H1 (cell line): Measurements from ENCODE around the gene GGT5. TPM values are rescaled to one million over a fixed set of nuclear protein-coding genes. Genes with fewer than 3 reads are reported as not detected.
"Not testable (repeated sequence)": the region's sequence is repeated elsewhere in the genome, so short reads cannot be mapped to it uniquely, and the experiment has no call there.

Experiments
- CTCF ChIA-PET: fragments of 300-600 bp; sonication (Branson Sonifier 250); formaldehyde crosslinking; loops from one replicate; lab custom pipeline; 2021; ENCODE audit not compliant: partially characterized antibody; lab: Charles Lee
- POLR2A ChIA-PET: fragments of 300-600 bp; sonication (Branson Sonifier 250); formaldehyde crosslinking; loops from one replicate; lab custom pipeline; 2021; ENCODE audit warnings: inconsistent platforms; ENCODE audit not compliant: partially characterized antibody; lab: Charles Lee
- DNase-seq, 2 experiments: peaks; one replicate each; pipeline versions ENCODE4 v3.0.0 to v3.0.0-alpha.2; 2010 to 2022; ENCODE audit warnings: low spot score in 2 of 2, low read depth in 1 of 2, mixed read lengths in 1 of 2
- FAIRE-seq: peaks from 2 replicates; lab custom pipeline; 2011; peaks lifted over from hg19 to GRCh38; lab: Jason Lieb, UNC
- H2AFZ ChIP-seq: 2 replicates; pipeline ENCODE4 v1.8.1; 2012; ENCODE audit warnings: low read length, inconsistent platforms
- H2AK5ac ChIP-seq: 2 replicates; pipeline ENCODE4 v1.6.1; 2013; ENCODE audit warnings: low read depth, low read length
- H2BK120ac ChIP-seq: replicated peaks from 2 replicates; pipeline ENCODE3; 2013; ENCODE audit warnings: low read depth, low read length, inconsistent platforms
- H2BK12ac ChIP-seq: 2 replicates; pipeline ENCODE4 v1.6.1; 2013; ENCODE audit warnings: low read depth, low read length
- H2BK15ac ChIP-seq: 2 replicates; pipeline ENCODE4 v1.6.1; 2013; ENCODE audit warnings: low read length
- H2BK20ac ChIP-seq: 2 replicates; pipeline ENCODE4 v1.6.1; 2013; ENCODE audit warnings: low read length
- H2BK5ac ChIP-seq: 2 replicates; pipeline ENCODE4 v1.6.1; 2013; ENCODE audit warnings: low read depth, low read length
- H3K14ac ChIP-seq: 2 replicates; pipeline ENCODE4 v1.6.1; 2013; ENCODE audit warnings: inconsistent platforms; ENCODE audit not compliant: insufficient read length
- H3K18ac ChIP-seq: 2 replicates; pipeline ENCODE4 v1.6.1; 2013; ENCODE audit warnings: low read length; ENCODE audit errors: extremely low read depth
- H3K23ac ChIP-seq: 2 replicates; pipeline ENCODE4 v1.6.1; 2013; ENCODE audit warnings: inconsistent platforms; ENCODE audit not compliant: insufficient read length
- H3K23me2 ChIP-seq: 2 replicates; pipeline ENCODE4 v1.6.1; 2013; ENCODE audit warnings: low read depth, low read length
- H3K27ac ChIP-seq: 2 replicates; pipeline ENCODE4 v1.6.1; 2011; ENCODE audit warnings: low read depth, low read length, inconsistent platforms
- H3K27me3 ChIP-seq, 4 experiments: replicated peaks in 1 of 4; 1 replicate in 1 of 4; 2 replicates in 3 of 4; pipeline versions ENCODE4 v1.6.1 to v1.8.1; 2011 to 2013; ENCODE audit warnings: low read length in 3 of 4, mild to moderate bottlenecking in 3 of 4, inconsistent platforms in 2 of 4, mixed read lengths in 2 of 4, moderate library complexity in 1 of 4; ENCODE audit not compliant: control insufficient read depth in 3 of 4, insufficient read depth in 3 of 4; ENCODE audit errors: extremely low read depth in 1 of 4
- H3K36me3 ChIP-seq, 4 experiments: 2 replicates each; pipeline versions ENCODE4 v1.6.1 to v1.8.1; 2011 to 2013; ENCODE audit warnings: mild to moderate bottlenecking in 4 of 4, low read length in 3 of 4, moderate library complexity in 2 of 4, control low read depth in 1 of 4, inconsistent platforms in 1 of 4; ENCODE audit not compliant: insufficient read depth in 4 of 4, control insufficient read depth in 2 of 4
- H3K4ac ChIP-seq: replicated peaks from 2 replicates; pipeline ENCODE3; 2013; ENCODE audit warnings: low read length, low read depth, mixed read lengths, inconsistent platforms; ENCODE audit not compliant: insufficient read length
- H3K4me1 ChIP-seq, 4 experiments: replicated peaks in 1 of 4; 1 replicate in 1 of 4; 2 replicates in 3 of 4; pipeline versions ENCODE4 v1.6.1 to v1.8.1; 2011 to 2013; ENCODE audit warnings: low read length in 3 of 4, inconsistent platforms in 2 of 4, mixed read lengths in 1 of 4; ENCODE audit not compliant: insufficient read depth in 4 of 4, control insufficient read depth in 3 of 4
- H3K4me2 ChIP-seq, 2 experiments: 2 replicates each; pipeline versions ENCODE4 v1.6.1 to v1.8.1; 2011 to 2013; ENCODE audit warnings: low read depth in 2 of 2, low read length in 2 of 2, control low read depth in 1 of 2, inconsistent platforms in 1 of 2, mild to moderate bottlenecking in 1 of 2; ENCODE audit not compliant: insufficient read depth in 1 of 2
- H3K4me3 ChIP-seq, 4 experiments: fragments of 200-600, 300-600 bp in 1 of 4; sonication (generic), shearing (Covaris generic), sonication (Bioruptor Twin) in 1 of 4; 2 replicates each; pipeline versions ENCODE4 v1.5.1 to v1.8.1; 2011 to 2016; ENCODE audit warnings: low read length in 4 of 4, low read depth in 3 of 4, control low read depth in 2 of 4, inconsistent platforms in 2 of 4, mild to moderate bottlenecking in 2 of 4, mixed read lengths in 1 of 4, moderate library complexity in 1 of 4; ENCODE audit not compliant: insufficient read depth in 2 of 4; ENCODE audit errors: extremely low read depth in 1 of 4
- H3K56ac ChIP-seq: replicated peaks from 2 replicates; pipeline ENCODE3; 2013; ENCODE audit warnings: low read depth, mild to moderate bottlenecking, mixed read lengths, low read length, inconsistent platforms; ENCODE audit not compliant: insufficient read length
- H3K79me1 ChIP-seq: 2 replicates; pipeline ENCODE4 v1.6.1; 2013; ENCODE audit warnings: low read depth, low read length, control low read depth
- H3K79me2 ChIP-seq, 2 experiments: 2 replicates each; pipeline versions ENCODE4 v1.6.1 to v1.8.1; 2012 to 2013; ENCODE audit warnings: low read length in 2 of 2, mild to moderate bottlenecking in 2 of 2, inconsistent platforms in 1 of 2; ENCODE audit not compliant: insufficient read depth in 2 of 2, control insufficient read depth in 1 of 2
- H3K9ac ChIP-seq, 4 experiments: replicated peaks in 1 of 4; 1 replicate in 1 of 4; 2 replicates in 3 of 4; pipeline versions ENCODE4 v1.6.1 to v1.8.1; 2011 to 2013; ENCODE audit warnings: low read depth in 3 of 4, low read length in 3 of 4, control low read depth in 2 of 4, mild to moderate bottlenecking in 2 of 4, moderate library complexity in 2 of 4, inconsistent platforms in 1 of 4; ENCODE audit errors: extremely low read depth in 1 of 4
- H3K9me3 ChIP-seq, 2 experiments: 2 replicates each; pipeline versions ENCODE4 v1.6.1 to v1.8.1; 2012 to 2013; ENCODE audit warnings: mild to moderate bottlenecking in 2 of 2, moderate library complexity in 2 of 2, control low read depth in 1 of 2, inconsistent platforms in 1 of 2, low read depth in 1 of 2, low read length in 1 of 2, mixed read lengths in 1 of 2; ENCODE audit not compliant: insufficient read depth in 2 of 2
- H4K20me1 ChIP-seq, 2 experiments: replicated peaks in 1 of 2; 2 replicates each; pipeline versions ENCODE3 to v1.8.1; 2011 to 2013; ENCODE audit warnings: inconsistent platforms in 2 of 2, low read length in 2 of 2, mild to moderate bottlenecking in 1 of 2; ENCODE audit not compliant: insufficient read depth in 2 of 2, control insufficient read depth in 1 of 2
- H4K5ac ChIP-seq: 2 replicates; pipeline ENCODE4 v1.6.1; 2013; ENCODE audit warnings: low read length, low read depth, mixed read lengths, inconsistent platforms; ENCODE audit not compliant: insufficient read length
- H4K8ac ChIP-seq: 2 replicates; pipeline ENCODE4 v1.8.0; 2013; ENCODE audit warnings: mild to moderate bottlenecking, moderate library complexity, low read length, inconsistent platforms; ENCODE audit not compliant: insufficient read depth; ENCODE audit errors: extremely low read depth
- H4K91ac ChIP-seq: replicated peaks from 2 replicates; pipeline ENCODE3; 2013; ENCODE audit warnings: low read length, mixed read lengths, inconsistent platforms; ENCODE audit not compliant: insufficient read length
- whole genome bisulfite sequencing, 2 experiments: shearing (Covaris generic) in 1 of 2; methylation state at CpG; one replicate each; pipeline versions ENCODE4 v1.1.6 to v1.1.7; 2013 to 2015; ENCODE audit warnings: low lambda C conversion rate in 2 of 2, mixed read lengths in 2 of 2, inconsistent platforms in 1 of 2, low coverage in 1 of 2, missing lambda C conversion rate in 1 of 2; ENCODE audit not compliant: insufficient replicate concordance in 2 of 2, insufficient coverage in 1 of 2, insufficient read length in 1 of 2; ENCODE audit errors: extremely low coverage in 1 of 2, missing lambda C conversion rate in 1 of 2; 5-methylcytosine and 5-hydroxymethylcytosine counted together
- long read RNA-seq, 2 experiments: library from RNA in 1 of 2; library from capped mRNA in 1 of 2; stranded (forward); transcript quantifications; one replicate each; pipeline ENCODE4 v2.0.0, GENCODE V29; 2021; ENCODE audit warnings: inconsistent platforms in 1 of 2
- polyA minus RNA-seq, 3 experiments: library from RNA; depleted of rRNA, polyadenylated mRNA; stranded (reverse); fragments of >200 nt; gene quantifications; 1 replicate in 2 of 3; 2 replicates in 1 of 3; pipeline ENCODE4 v1.2.3, GENCODE V29; 2011
- polyA plus RNA-seq, 7 experiments: library from polyadenylated mRNA; depleted of rRNA in 3 of 7; stranded (reverse) in 5 of 7; unstranded in 2 of 7; fragments of >200 nt in 5 of 7; fragments of 200-250 nt in 2 of 7; gene quantifications; 1 replicate in 5 of 7; 2 replicates in 1 of 7; 4 replicates in 1 of 7; pipeline versions ENCODE4 v1.2.1 to v1.2.3, GENCODE V29; 2011 to 2013; ENCODE audit warnings: missing spikeins in 2 of 7, mixed read lengths in 2 of 7
- total RNA-seq: library from RNA; stranded (reverse); fragmentation: NEBNext Ultra II Directional; extraction: Animal tissue kit (Norgen Biotek cat#: 25700); gene quantifications from 2 replicates; pipeline ENCODE4 v1.2.1, GENCODE V29; 2021

The GGT5 gene
- not detected in 2 replicates for total RNA-seq
- polyA plus RNA-seq (2011; rRNA removed) = 0.05 and 0.24 TPM in 2 replicates
- not detected for polyA plus RNA-seq (2011; cell fraction: cytosol; rRNA removed)
- 0.16 TPM for polyA plus RNA-seq (2011; cell fraction: nucleus; rRNA removed)
- not detected in 4 replicates for polyA plus RNA-seq (2012, experiment 1 of 2)
- polyA plus RNA-seq (2012, experiment 2 of 2) = not detected
- polyA plus RNA-seq (2013, experiment 1 of 2) = not detected
- polyA plus RNA-seq (2013, experiment 2 of 2) = not detected
- polyA minus RNA-seq (2011; rRNA and poly(A)+ RNA removed) = not detected in 2 replicates
- not detected for polyA minus RNA-seq (2011; cell fraction: cytosol; rRNA and poly(A)+ RNA removed)
- polyA minus RNA-seq (2011; cell fraction: nucleus; rRNA and poly(A)+ RNA removed) = 0.10 TPM
- long read RNA-seq, experiment 1 = 0 reads
- long read RNA-seq, experiment 2 = 0 reads

GRCh38 chr22:24245030-24245431 lies at the start of gene GGT5:
GGT5 (minus strand) TSS chr22:24245082; CDS start chr22:24244725, 357 bp downstream.
- H3K9me3 ChIP-seq, H4K8ac ChIP-seq, H4K5ac ChIP-seq, H3K79me1 ChIP-seq, H3K23ac ChIP-seq, H3K36me3 ChIP-seq, H2AFZ ChIP-seq, POLR2A ChIA-PET, H3K4me1 ChIP-seq, H3K27ac ChIP-seq, H3K4me2 ChIP-seq, H3K4ac ChIP-seq, H2AK5ac ChIP-seq, H3K79me2 ChIP-seq, H2BK120ac ChIP-seq, H3K14ac ChIP-seq, H3K27me3 ChIP-seq, H3K4me3 ChIP-seq, DNase-seq, FAIRE-seq, H3K9ac ChIP-seq, H3K18ac ChIP-seq, H3K23me2 ChIP-seq, H4K91ac ChIP-seq, H4K20me1 ChIP-seq: not testable (repeated sequence)
- Histone ChIP-seq H2BK12ac (peak within 1 kb of the TSS; percentile 55; the same call in 1 of the 2 replicates), H2BK5ac (peak within 1 kb of the TSS; percentile 35; the same call in 1 of the 2 replicates), H2BK15ac (peak within 1 kb of the TSS; percentile 75), H3K56ac (peak within 1 kb of the TSS; percentile 46), H2BK20ac (peak within 1 kb of the TSS; percentile 18; the same call in 1 of the 2 replicates)
- WGBS, 2 experiments = 76% methylated on average over 6 of the region's 12 CpGs; no CpG with 5 or more reads in 1 of the 2 experiments
- CTCF ChIA-PET = interaction anchor here (0.6 to 5.2 kb wide), 8 partner anchors 13 to 314 kb away, joined by 3 to 44 read pairs (median 3); no protein-coding TSS in a partner anchor
